HEK293 (cell line): ENCODE data around the gene CFAP119.
A peak's percentile ranks its signal among the peaks of the same experiment; 100 is the strongest.

Experiments
- CTCF ChIA-PET: fragments of 350-600 bp; formaldehyde crosslinking; extraction: SDS; loops from one replicate; lab custom pipeline; 2021; ENCODE audit warnings: antibody characterized with exemption; lab: Yijun Ruan, JAX
- POLR2A ChIA-PET: fragments of 300-600 bp; formaldehyde crosslinking; extraction: SDS; loops from one replicate; lab custom pipeline; 2020; ENCODE audit warnings: antibody characterized with exemption, inconsistent platforms; lab: Yijun Ruan, JAX
- H3K27ac ChIP-seq: fragments of 200-500 bp; sonication (Bioruptor generic); 2 replicates; pipeline ENCODE4 v1.5.1; 2014; ENCODE audit warnings: low read depth, low read length, control low read depth, inconsistent platforms; ENCODE audit errors: extremely low read depth
- H3K36me3 ChIP-seq, 2 experiments: fragments of 200-500 bp in 1 of 2; sonication (Bioruptor generic) in 1 of 2; 1 replicate in 1 of 2; 2 replicates in 1 of 2; pipeline ENCODE4 v1.5.1; 2014 to 2017; ENCODE audit warnings: inconsistent platforms in 2 of 2, low read length in 2 of 2; ENCODE audit not compliant: control insufficient read depth in 2 of 2, insufficient read depth in 1 of 2
- H3K4me1 ChIP-seq: fragments of 200-500 bp; sonication (Bioruptor generic); 2 replicates; pipeline ENCODE4 v1.5.1; 2014; ENCODE audit warnings: mild to moderate bottlenecking, low read length, inconsistent platforms; ENCODE audit not compliant: control insufficient read depth, insufficient read depth
- H3K4me3 ChIP-seq: 2 replicates; pipeline ENCODE4 v1.5.1; 2011; ENCODE audit warnings: low read depth, mild to moderate bottlenecking, control low read depth, low read length, moderate library complexity
- H3K9me3 ChIP-seq: fragments of 200-500 bp; sonication (Bioruptor generic); 2 replicates; pipeline ENCODE4 v1.5.1; 2014; ENCODE audit warnings: low read depth, low read length, inconsistent platforms; ENCODE audit not compliant: control insufficient read depth, insufficient read depth
- EGR2 ChIP-seq: fragments of 450-650 bp; formaldehyde crosslinking; IDR thresholded peaks from 2 replicates; pipeline ENCODE4 v1.5.1; 2016; ENCODE audit warnings: low read depth, missing biosample characterization, missing genetic modification characterization
- KLF7 ChIP-seq: fragments of 450-650 bp; formaldehyde crosslinking; IDR thresholded peaks from 2 replicates; pipeline ENCODE4 v1.5.1; 2016; ENCODE audit warnings: missing biosample characterization, missing genetic modification characterization, borderline replicate concordance
- OVOL3 ChIP-seq: fragments of 450-650 bp; formaldehyde crosslinking; IDR thresholded peaks from 2 replicates; pipeline ENCODE4 v1.5.1; 2016; ENCODE audit warnings: missing biosample characterization, missing genetic modification characterization
- SCRT1 ChIP-seq: fragments of 450-650 bp; formaldehyde crosslinking; IDR thresholded peaks from 2 replicates; pipeline ENCODE4 v1.5.1; 2016; ENCODE audit warnings: missing biosample characterization, missing genetic modification characterization, borderline replicate concordance
- TSHZ1 ChIP-seq: fragments of 450-650 bp; formaldehyde crosslinking; IDR thresholded peaks from 2 replicates; pipeline ENCODE4 v1.5.1; 2016; ENCODE audit warnings: missing biosample characterization, missing genetic modification characterization, borderline replicate concordance
- ZBTB17 ChIP-seq: fragments of 450-650 bp; formaldehyde crosslinking; IDR thresholded peaks from 2 replicates; pipeline ENCODE4 v1.5.1; 2016; ENCODE audit warnings: missing biosample characterization, missing genetic modification characterization
- ZNF214 ChIP-seq: fragments of 450-650 bp; formaldehyde crosslinking; IDR thresholded peaks from 2 replicates; pipeline ENCODE4 v1.5.1; 2017; ENCODE audit warnings: missing biosample characterization, mild to moderate bottlenecking, missing genetic modification characterization, borderline replicate concordance
- ZNF311 ChIP-seq: fragments of 450-650 bp; formaldehyde crosslinking; IDR thresholded peaks from 2 replicates; pipeline ENCODE4 v1.5.1; 2017; ENCODE audit warnings: missing biosample characterization, missing genetic modification characterization, borderline replicate concordance
- ZNF324 ChIP-seq: fragments of 450-650 bp; formaldehyde crosslinking; IDR thresholded peaks from 2 replicates; pipeline ENCODE4 v1.5.1; 2016; ENCODE audit warnings: missing biosample characterization, missing genetic modification characterization
- ZNF341 ChIP-seq: fragments of 450-650 bp; formaldehyde crosslinking; IDR thresholded peaks from 2 replicates; pipeline ENCODE4; 2016; ENCODE audit warnings: low read depth, missing biosample characterization, missing genetic modification characterization
- ZNF404 ChIP-seq: fragments of 450-650 bp; formaldehyde crosslinking; IDR thresholded peaks from 2 replicates; pipeline ENCODE4 v1.5.1; 2017; ENCODE audit warnings: missing biosample characterization, missing genetic modification characterization
- ZNF510 ChIP-seq: fragments of 450-650 bp; formaldehyde crosslinking; IDR thresholded peaks from 2 replicates; pipeline ENCODE4 v1.5.1; 2018; ENCODE audit warnings: mild to moderate bottlenecking, missing genetic modification characterization, missing biosample characterization; ENCODE audit not compliant: insufficient replicate concordance
- ZNF514 ChIP-seq: fragments of 450-650 bp; formaldehyde crosslinking; IDR thresholded peaks from 2 replicates; pipeline ENCODE4 v1.5.1; 2016; ENCODE audit warnings: missing biosample characterization, missing genetic modification characterization
- ZNF549 ChIP-seq: fragments of 450-650 bp; IDR thresholded peaks from 2 replicates; pipeline ENCODE4 v1.5.1; 2018; ENCODE audit warnings: missing biosample characterization, missing genetic modification characterization, mild to moderate bottlenecking, inconsistent platforms, moderate library complexity
- ZNF677 ChIP-seq: fragments of 450-650 bp; IDR thresholded peaks from 2 replicates; pipeline ENCODE4 v1.5.0; 2018; ENCODE audit warnings: missing biosample characterization, mild to moderate bottlenecking, missing genetic modification characterization, moderate library complexity
- ZNF777 ChIP-seq: fragments of 450-650 bp; formaldehyde crosslinking; IDR thresholded peaks from 2 replicates; pipeline ENCODE4 v1.5.1; 2017; ENCODE audit warnings: missing biosample characterization, missing genetic modification characterization, borderline replicate concordance
- ZSCAN23 ChIP-seq: fragments of 450-650 bp; formaldehyde crosslinking; IDR thresholded peaks from 2 replicates; pipeline ENCODE4 v1.5.1; 2016; ENCODE audit warnings: missing biosample characterization, missing genetic modification characterization
- TF ChIP-seq, protein P1 (sequence below): sonication (generic); formaldehyde crosslinking; IDR thresholded peaks from 2 replicates; pipeline ENCODE4 v1.8.1; 2022; ENCODE audit warnings: mild to moderate bottlenecking, moderate library complexity, missing genetic modification reagents
- TF ChIP-seq, protein P2 (sequence below): fragments of 450-650 bp; formaldehyde crosslinking; IDR thresholded peaks from 2 replicates; pipeline ENCODE4 v1.5.1; 2016; ENCODE audit warnings: missing biosample characterization, missing genetic modification characterization
- TF ChIP-seq, protein P3 (sequence below): fragments of 450-650 bp; formaldehyde crosslinking; IDR thresholded peaks from 2 replicates; pipeline ENCODE4 v1.5.1; 2016; ENCODE audit warnings: missing biosample characterization, missing genetic modification characterization

Gene CFAP119

DNA sequence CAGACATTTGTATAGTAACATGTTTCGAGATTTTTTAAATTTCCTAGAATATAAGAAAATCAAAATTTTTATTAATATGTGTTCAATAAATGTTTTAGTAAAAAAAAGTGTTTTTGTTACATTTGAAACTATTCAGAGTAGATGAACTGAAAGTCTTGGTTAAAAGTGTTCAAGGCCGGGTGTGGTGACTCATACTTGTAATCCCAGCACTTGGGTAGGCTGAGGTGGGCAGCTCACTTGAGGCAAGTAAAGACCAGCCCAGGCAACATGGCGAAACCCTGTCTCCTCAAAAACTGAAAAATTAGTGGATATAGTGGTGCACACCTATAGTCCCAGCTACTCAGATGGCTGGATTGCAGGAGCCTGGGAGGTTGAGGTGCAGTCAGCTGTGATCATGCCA lies 30.5 kb downstream of the CFAP119 start:
- TF ChIP-seq ZNF324 (tag by site-specific recombination): no peak
- no peak for TF ChIP-seq KLF7 (tag by site-specific recombination)
- TF ChIP-seq ZNF404 (tag by site-specific recombination): no peak
- TF ChIP-seq, protein P1, sequence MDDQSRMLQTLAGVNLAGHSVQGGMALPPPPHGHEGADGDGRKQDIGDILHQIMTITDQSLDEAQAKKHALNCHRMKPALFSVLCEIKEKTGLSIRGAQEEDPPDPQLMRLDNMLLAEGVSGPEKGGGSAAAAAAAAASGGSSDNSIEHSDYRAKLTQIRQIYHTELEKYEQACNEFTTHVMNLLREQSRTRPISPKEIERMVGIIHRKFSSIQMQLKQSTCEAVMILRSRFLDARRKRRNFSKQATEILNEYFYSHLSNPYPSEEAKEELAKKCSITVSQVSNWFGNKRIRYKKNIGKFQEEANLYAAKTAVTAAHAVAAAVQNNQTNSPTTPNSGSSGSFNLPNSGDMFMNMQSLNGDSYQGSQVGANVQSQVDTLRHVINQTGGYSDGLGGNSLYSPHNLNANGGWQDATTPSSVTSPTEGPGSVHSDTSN (CRISPR knock-in tag): no peak
- no peak for TF ChIP-seq ZSCAN23 (tag by site-specific recombination)
- no peak for TF ChIP-seq ZNF341 (tag by site-specific recombination)
- no peak for TF ChIP-seq ZNF311 (tag by site-specific recombination)
- TF ChIP-seq EGR2 (tag by site-specific recombination): no peak
- TF ChIP-seq TSHZ1 (tag by site-specific recombination): no peak
- TF ChIP-seq ZBTB17 (tag by site-specific recombination): no peak
- TF ChIP-seq, protein P2, sequence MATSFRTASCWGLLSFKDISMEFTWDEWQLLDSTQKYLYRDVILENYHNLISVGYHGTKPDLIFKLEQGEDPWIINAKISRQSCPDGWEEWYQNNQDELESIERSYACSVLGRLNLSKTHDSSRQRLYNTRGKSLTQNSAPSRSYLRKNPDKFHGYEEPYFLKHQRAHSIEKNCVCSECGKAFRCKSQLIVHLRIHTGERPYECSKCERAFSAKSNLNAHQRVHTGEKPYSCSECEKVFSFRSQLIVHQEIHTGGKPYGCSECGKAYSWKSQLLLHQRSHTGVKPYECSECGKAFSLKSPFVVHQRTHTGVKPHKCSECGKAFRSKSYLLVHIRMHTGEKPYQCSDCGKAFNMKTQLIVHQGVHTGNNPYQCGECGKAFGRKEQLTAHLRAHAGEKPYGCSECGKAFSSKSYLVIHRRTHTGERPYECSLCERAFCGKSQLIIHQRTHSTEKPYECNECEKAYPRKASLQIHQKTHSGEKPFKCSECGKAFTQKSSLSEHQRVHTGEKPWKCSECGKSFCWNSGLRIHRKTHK (tag by site-specific recombination): no peak
- TF ChIP-seq OVOL3 (tag by site-specific recombination): no peak
- TF ChIP-seq ZNF549 (tag by site-specific recombination): no peak
- no peak for TF ChIP-seq ZNF777 (tag by site-specific recombination)
- H3K27ac ChIP-seq: no peak overlapping the region
- no peaks in the 10 kb centered on the region for H3K4me1 ChIP-seq
- ChIA-PET CTCF (interaction anchor here (1.2 kb wide), 1 partner anchor 223 kb away, joined by 4 read pairs; no protein-coding TSS in a partner anchor), POLR2A (interaction anchor here (2.4 kb wide), 1 partner anchor 17 kb away, joined by 12 read pairs; the partner anchor contains the start of gene PHKG2)
- H3K36me3 ChIP-seq: peaks cover 82 to 99% of the 10 kb centered on the region in 2 experiments
- no peaks in the 10 kb centered on the region for H3K9me3 ChIP-seq
- no peak overlapping the region for H3K4me3 ChIP-seq

- ChIA-PET CTCF (interaction anchor here (0.6 kb wide), 1 partner anchor 45 kb away, joined by 11 read pairs; no protein-coding TSS in a partner anchor), POLR2A (interaction anchor here (0.8 to 1.7 kb wide), 3 partner anchors 9 to 31 kb away, joined by 3 to 6 read pairs (median 5); partner anchors contain the start of genes PHKG2 and SRCAP)
- H3K27ac ChIP-seq: no peak overlapping the region
- peaks cover 77 to 100% of the 10 kb centered on the region in 2 experiments for H3K36me3 ChIP-seq
- H3K9me3 ChIP-seq: no peaks in the 10 kb centered on the region
- H3K4me3 ChIP-seq: no peak overlapping the region
- H3K4me1 ChIP-seq: no peaks in the 10 kb centered on the region
- no peak for TF ChIP-seq ZNF677 (tag by site-specific recombination)
- TF ChIP-seq, protein P3, sequence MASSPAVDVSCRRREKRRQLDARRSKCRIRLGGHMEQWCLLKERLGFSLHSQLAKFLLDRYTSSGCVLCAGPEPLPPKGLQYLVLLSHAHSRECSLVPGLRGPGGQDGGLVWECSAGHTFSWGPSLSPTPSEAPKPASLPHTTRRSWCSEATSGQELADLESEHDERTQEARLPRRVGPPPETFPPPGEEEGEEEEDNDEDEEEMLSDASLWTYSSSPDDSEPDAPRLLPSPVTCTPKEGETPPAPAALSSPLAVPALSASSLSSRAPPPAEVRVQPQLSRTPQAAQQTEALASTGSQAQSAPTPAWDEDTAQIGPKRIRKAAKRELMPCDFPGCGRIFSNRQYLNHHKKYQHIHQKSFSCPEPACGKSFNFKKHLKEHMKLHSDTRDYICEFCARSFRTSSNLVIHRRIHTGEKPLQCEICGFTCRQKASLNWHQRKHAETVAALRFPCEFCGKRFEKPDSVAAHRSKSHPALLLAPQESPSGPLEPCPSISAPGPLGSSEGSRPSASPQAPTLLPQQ (tag by site-specific recombination): no peak
- TF ChIP-seq ZNF514 (tag by site-specific recombination): no peak
- TF ChIP-seq SCRT1 (tag by site-specific recombination): peak; percentile 44; the same call in 1 of the 2 replicates
- TF ChIP-seq ZNF510 (tag by site-specific recombination): no peak
- TF ChIP-seq ZNF214 (tag by site-specific recombination): no peak
- no peak for TF ChIP-seq TSHZ1 (tag by site-specific recombination)
Measured at GRCh38 chr16:30728899-30729672, 32.8 kb downstream of the CFAP119 start.
